ENCODE data around the gene PDXK.

DNA sequence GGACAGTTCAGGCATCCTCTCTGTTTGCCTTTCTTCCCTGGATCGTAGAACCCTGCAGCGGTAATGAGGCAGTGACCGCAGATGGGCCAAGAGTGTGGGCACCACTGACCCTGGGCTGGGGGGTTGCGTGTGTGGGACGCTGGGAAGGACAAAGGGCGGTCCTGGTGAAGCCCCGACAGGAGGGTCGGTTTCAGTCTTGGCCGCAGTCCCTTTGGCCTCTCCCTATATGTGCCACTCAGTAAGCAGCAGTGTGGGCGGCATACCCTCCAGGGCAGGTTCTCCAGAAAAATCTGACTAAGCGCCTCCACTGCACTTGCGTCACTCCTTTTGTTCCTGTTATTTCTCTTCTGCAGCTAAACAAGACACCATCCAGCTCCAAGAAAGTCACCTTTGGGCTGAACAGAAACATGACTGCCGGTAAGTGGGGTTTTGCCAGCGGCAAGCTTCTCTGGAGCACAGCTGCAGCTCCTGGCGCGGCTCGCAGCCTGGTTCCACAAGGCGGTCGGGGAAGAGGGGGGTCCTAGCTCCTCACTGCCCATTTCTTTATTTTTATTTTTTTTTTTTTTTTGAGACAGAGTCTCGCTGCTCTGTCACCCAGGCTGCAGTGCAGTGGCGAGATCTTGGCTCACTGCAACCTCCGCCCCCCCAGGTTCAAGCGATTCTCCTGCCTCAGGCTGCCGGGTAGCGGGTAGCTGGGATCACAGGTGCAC is 27.7 kb upstream of the PDXK start:
- TF ChIP-seq, protein P1, sequence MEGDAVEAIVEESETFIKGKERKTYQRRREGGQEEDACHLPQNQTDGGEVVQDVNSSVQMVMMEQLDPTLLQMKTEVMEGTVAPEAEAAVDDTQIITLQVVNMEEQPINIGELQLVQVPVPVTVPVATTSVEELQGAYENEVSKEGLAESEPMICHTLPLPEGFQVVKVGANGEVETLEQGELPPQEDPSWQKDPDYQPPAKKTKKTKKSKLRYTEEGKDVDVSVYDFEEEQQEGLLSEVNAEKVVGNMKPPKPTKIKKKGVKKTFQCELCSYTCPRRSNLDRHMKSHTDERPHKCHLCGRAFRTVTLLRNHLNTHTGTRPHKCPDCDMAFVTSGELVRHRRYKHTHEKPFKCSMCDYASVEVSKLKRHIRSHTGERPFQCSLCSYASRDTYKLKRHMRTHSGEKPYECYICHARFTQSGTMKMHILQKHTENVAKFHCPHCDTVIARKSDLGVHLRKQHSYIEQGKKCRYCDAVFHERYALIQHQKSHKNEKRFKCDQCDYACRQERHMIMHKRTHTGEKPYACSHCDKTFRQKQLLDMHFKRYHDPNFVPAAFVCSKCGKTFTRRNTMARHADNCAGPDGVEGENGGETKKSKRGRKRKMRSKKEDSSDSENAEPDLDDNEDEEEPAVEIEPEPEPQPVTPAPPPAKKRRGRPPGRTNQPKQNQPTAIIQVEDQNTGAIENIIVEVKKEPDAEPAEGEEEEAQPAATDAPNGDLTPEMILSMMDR (IDR thresholded peaks at IDR 0.05) = no peak
- no peak for TF ChIP-seq POLR2A (IDR thresholded peaks at IDR 0.05)
